OCI-LY3 (cell line): ENCODE results near the gene KLHL6.

ENCODE experiments used
- EZH2phosphoT487 ChIP-seq: fragments of 200-600 bp; shearing (Covaris generic); IDR thresholded peaks from 2 replicates; pipeline ENCODE4 v1.6.1; 2018; ENCODE audit warnings: antibody characterized with exemption, mixed run types, low read depth
- TF ChIP-seq, protein P1 (sequence below): fragments of 200-600, 300-600 bp; sonication (generic); IDR thresholded peaks from 2 replicates; pipeline ENCODE4 v1.5.1; 2014; ENCODE audit warnings: antibody characterized with exemption, low read length, low read depth

DNA sequence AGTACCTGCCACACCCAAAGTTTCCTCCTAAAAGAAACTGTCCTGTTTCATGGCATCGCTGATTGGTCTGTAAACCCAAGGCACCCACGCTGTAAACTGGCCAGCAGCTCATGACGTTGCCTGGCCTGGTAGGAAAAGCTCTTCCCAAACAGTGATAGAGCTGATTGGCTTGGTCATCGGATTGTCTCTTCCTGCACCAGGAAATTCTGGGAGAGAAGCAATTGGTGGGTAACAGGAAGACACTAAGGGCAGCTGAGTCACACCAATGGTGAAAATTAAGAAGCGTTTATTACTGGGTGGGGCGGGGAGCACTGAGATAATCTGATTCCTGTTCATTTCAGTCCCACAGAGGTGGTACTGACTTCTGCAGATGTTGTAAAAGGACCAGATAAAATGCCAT lies 31.0 kb downstream of the KLHL6 start:
- TF ChIP-seq, protein P1, sequence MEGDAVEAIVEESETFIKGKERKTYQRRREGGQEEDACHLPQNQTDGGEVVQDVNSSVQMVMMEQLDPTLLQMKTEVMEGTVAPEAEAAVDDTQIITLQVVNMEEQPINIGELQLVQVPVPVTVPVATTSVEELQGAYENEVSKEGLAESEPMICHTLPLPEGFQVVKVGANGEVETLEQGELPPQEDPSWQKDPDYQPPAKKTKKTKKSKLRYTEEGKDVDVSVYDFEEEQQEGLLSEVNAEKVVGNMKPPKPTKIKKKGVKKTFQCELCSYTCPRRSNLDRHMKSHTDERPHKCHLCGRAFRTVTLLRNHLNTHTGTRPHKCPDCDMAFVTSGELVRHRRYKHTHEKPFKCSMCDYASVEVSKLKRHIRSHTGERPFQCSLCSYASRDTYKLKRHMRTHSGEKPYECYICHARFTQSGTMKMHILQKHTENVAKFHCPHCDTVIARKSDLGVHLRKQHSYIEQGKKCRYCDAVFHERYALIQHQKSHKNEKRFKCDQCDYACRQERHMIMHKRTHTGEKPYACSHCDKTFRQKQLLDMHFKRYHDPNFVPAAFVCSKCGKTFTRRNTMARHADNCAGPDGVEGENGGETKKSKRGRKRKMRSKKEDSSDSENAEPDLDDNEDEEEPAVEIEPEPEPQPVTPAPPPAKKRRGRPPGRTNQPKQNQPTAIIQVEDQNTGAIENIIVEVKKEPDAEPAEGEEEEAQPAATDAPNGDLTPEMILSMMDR: no peak
- TF ChIP-seq EZH2phosphoT487: no peak
